Measurements from ENCODE around the gene CLMN.

DNA sequence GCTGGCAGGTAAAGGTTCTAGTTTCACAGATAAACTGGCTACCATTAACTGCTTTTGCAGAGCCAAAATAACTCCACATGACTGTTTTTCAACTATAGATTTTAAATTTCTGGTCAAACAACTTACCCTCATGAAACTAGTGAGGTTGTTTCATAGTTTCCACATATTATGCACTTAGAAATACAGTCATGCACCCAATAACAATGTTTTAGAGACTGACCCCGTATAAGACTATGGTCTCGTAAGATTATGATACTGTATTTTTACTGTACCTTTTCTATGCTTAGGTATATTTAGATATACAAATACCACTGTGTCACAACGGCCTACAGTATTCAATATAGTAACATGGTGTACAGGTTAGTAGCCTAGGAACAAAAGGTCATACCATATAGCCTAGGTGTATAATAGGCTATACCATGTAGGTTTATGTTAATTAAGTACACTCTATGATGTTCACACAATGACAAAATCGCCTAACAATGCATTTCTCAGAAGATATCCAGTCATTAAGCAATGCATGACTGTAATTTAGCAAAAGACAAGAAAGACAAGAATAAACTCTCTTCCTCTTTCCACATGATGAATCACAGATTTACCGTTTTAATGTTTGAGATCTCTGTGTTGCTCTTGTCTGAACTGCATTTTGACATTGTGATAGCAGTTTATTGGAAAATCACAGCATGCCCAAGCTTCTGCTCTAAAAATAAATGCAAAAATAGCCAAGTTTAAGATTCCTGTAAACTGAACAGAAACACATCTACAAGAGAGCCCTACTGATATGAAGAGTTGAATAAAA lies 179.4 kb downstream of the CLMN start:
- TF ChIP-seq, protein P1, sequence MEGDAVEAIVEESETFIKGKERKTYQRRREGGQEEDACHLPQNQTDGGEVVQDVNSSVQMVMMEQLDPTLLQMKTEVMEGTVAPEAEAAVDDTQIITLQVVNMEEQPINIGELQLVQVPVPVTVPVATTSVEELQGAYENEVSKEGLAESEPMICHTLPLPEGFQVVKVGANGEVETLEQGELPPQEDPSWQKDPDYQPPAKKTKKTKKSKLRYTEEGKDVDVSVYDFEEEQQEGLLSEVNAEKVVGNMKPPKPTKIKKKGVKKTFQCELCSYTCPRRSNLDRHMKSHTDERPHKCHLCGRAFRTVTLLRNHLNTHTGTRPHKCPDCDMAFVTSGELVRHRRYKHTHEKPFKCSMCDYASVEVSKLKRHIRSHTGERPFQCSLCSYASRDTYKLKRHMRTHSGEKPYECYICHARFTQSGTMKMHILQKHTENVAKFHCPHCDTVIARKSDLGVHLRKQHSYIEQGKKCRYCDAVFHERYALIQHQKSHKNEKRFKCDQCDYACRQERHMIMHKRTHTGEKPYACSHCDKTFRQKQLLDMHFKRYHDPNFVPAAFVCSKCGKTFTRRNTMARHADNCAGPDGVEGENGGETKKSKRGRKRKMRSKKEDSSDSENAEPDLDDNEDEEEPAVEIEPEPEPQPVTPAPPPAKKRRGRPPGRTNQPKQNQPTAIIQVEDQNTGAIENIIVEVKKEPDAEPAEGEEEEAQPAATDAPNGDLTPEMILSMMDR (IDR thresholded peaks at IDR 0.05): no peak
- TF ChIP-seq EP300 (IDR thresholded peaks at IDR 0.05) (no peak), POLR2A (IDR thresholded peaks at IDR 0.05) (no peak), POLR2AphosphoS5 (IDR thresholded peaks at IDR 0.05) (peak; percentile 78)

All from gastroesophageal sphincter (tissue), 3 donors.